ENCODE results near the gene ABCG4. TPM values are rescaled to one million over a fixed set of nuclear protein-coding genes. Genes with fewer than 3 reads are reported as not detected.
A peak's percentile ranks its signal among the peaks of the same experiment; 100 is the strongest.

ABCG4 gene
- total RNA-seq = not detected in 2 replicates
- not detected for total RNA-seq (2013)
- not detected in 2 replicates for polyA plus RNA-seq
- polyA minus RNA-seq = 0.14 TPM in 1 of 2 replicates, not detected in the other

- Mint-ChIP-seq H3K27ac (no peak within 1 kb of the TSS), H3K4me3 (peak within 1 kb of the TSS; percentile 85), H3K27me3 (peaks cover 69% of the 10 kb centered on the region), H3K4me1 (peaks cover 16% of the 10 kb centered on the region), H3K9me3 (ENCODE audit: insufficient read depth) (no peaks in the 10 kb centered on the region)
- intact Hi-C loops (cut with micrococcal nuclease) = no loop called here
- H3K27me3 ChIP-seq (replicated peaks in 1 of 4; ENCODE audit: control extremely low read depth in 1 of 4, control insufficient read depth in 3 of 4, insufficient read depth in 4 of 4, low read length in 3 of 4) = peaks cover 0 to 65% (median 32%) of the 10 kb centered on the region in 4 experiments
- H3K4me2 ChIP-seq (replicated peaks; ENCODE audit: low read depth, low read length, poor library complexity, severe bottlenecking) = peak within 1 kb of the TSS; percentile 99
- H3K9ac ChIP-seq (ENCODE audit: low read length) = peak within 1 kb of the TSS; percentile 62
- peak; percentile 44 for ATAC-seq (ENCODE audit: low read depth)
- no peaks in the 10 kb centered on the region for H3K36me3 ChIP-seq (replicated peaks in 1 of 2; ENCODE audit: control extremely low read depth in 1 of 2, control insufficient read depth in 1 of 2, extremely low read depth in 1 of 2, insufficient read depth in 2 of 2, low read length in 1 of 2)
- no peak for TF ChIP-seq EZH2 (IDR thresholded peaks at IDR 0.05; ENCODE audit: borderline replicate concordance, insufficient read depth, low read depth, low read length, poor library complexity, severe bottlenecking)
- TF ChIP-seq, protein P1, sequence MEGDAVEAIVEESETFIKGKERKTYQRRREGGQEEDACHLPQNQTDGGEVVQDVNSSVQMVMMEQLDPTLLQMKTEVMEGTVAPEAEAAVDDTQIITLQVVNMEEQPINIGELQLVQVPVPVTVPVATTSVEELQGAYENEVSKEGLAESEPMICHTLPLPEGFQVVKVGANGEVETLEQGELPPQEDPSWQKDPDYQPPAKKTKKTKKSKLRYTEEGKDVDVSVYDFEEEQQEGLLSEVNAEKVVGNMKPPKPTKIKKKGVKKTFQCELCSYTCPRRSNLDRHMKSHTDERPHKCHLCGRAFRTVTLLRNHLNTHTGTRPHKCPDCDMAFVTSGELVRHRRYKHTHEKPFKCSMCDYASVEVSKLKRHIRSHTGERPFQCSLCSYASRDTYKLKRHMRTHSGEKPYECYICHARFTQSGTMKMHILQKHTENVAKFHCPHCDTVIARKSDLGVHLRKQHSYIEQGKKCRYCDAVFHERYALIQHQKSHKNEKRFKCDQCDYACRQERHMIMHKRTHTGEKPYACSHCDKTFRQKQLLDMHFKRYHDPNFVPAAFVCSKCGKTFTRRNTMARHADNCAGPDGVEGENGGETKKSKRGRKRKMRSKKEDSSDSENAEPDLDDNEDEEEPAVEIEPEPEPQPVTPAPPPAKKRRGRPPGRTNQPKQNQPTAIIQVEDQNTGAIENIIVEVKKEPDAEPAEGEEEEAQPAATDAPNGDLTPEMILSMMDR (IDR thresholded peaks at IDR 0.05) = no peak
- H2AFZ ChIP-seq (ENCODE audit: insufficient read depth, low read depth, low read length, poor library complexity, severe bottlenecking) = peak within 1 kb of the TSS; percentile 89
- ChIA-PET POLR2A (interaction anchor here (0.6 kb wide), 1 partner anchor 46 kb away, joined by 3 read pairs; no protein-coding TSS in a partner anchor), CTCF (interaction anchor here (0.6 to 1.2 kb wide), 2 partner anchors 20 to 126 kb away, joined by 3 to 5 read pairs; no protein-coding TSS in a partner anchor)
- no peaks in the 10 kb centered on the region for H3K79me2 ChIP-seq (ENCODE audit: control insufficient read depth, insufficient read depth, low read length)
- peaks cover 0 to 4% (median 0%) of the 10 kb centered on the region in 3 donors for H3K9me3 ChIP-seq (ENCODE audit: control extremely low read depth in 1 of 3, control insufficient read depth in 2 of 3, insufficient read depth in 1 of 3, low read length in 2 of 3)
- no peak within 1 kb of the TSS for H3K27ac ChIP-seq (ENCODE audit: low read length in 2 of 2)
- peak; percentile 48 for DNase-seq
- peaks cover 13 to 23% of the 10 kb centered on the region in 2 donors for H3K4me1 ChIP-seq (ENCODE audit: control insufficient read depth in 2 of 2, insufficient read depth in 2 of 2, low read length in 2 of 2)
- H4K20me1 ChIP-seq (ENCODE audit: control insufficient read depth, insufficient read depth, low read length, poor library complexity, severe bottlenecking) = no peaks in the 10 kb centered on the region
- under 1% methylated on average over 65 of the region's 73 CpGs for WGBS (ENCODE audit: insufficient coverage)
- peak within 1 kb of the TSS in 4 of 5 experiments; percentile 47 to 64 (median 52) for H3K4me3 ChIP-seq (ENCODE audit: control extremely low read depth in 1 of 5, extremely low read depth in 1 of 5, insufficient read depth in 1 of 5, low read depth in 2 of 5, low read length in 4 of 5)
Measured at GRCh38 chr11:119149018-119149785, at the start of gene ABCG4. TSS of gene ABCG4 (plus strand) at chr11:119149052. CDS start at chr11:119149966, 914 bp downstream.

GRCh38 chr11:119099711-119100110 lies 49.1 kb upstream of the ABCG4 start:
- no peak overlapping the region for H3K27ac ChIP-seq (ENCODE audit: low read length in 2 of 2)
- TF ChIP-seq, protein P1 (IDR thresholded peaks at IDR 0.05) = no peak
- TF ChIP-seq EZH2 (IDR thresholded peaks at IDR 0.05; ENCODE audit: borderline replicate concordance, insufficient read depth, low read depth, low read length, poor library complexity, severe bottlenecking) = no peak
- ATAC-seq (ENCODE audit: low read depth) = no peak
- no peak overlapping the region for H2AFZ ChIP-seq (ENCODE audit: insufficient read depth, low read depth, low read length, poor library complexity, severe bottlenecking)
- no peak for DNase-seq
- H3K9ac ChIP-seq (ENCODE audit: low read length) = no peak overlapping the region
- H3K4me2 ChIP-seq (replicated peaks; ENCODE audit: low read depth, low read length, poor library complexity, severe bottlenecking) = no peak overlapping the region
- Mint-ChIP-seq H3K4me1 (peaks cover 60% of the 10 kb centered on the region), H3K4me3 (peak overlapping the region; percentile 4), H3K9me3 (ENCODE audit: insufficient read depth) (no peaks in the 10 kb centered on the region), H3K27ac (no peak overlapping the region), H3K27me3 (no peaks in the 10 kb centered on the region)
- ChIA-PET CTCF (interaction anchor here (0.7 to 1.5 kb wide), 2 partner anchors 21 to 84 kb away, joined by 3 to 6 read pairs; partner anchors contain the start of gene HINFP), POLR2A (interaction anchor here (0.5 to 0.7 kb wide), 2 partner anchors 58 to 86 kb away, joined by 3 to 5 read pairs; no protein-coding TSS in a partner anchor)
- peaks cover 28 to 43% of the 10 kb centered on the region in 2 donors for H3K4me1 ChIP-seq (ENCODE audit: control insufficient read depth in 2 of 2, insufficient read depth in 2 of 2, low read length in 2 of 2)
- intact Hi-C loops (cut with micrococcal nuclease) = no loop called here
- 79% methylated on average over 5 of the region's 6 CpGs for WGBS (ENCODE audit: insufficient coverage)
- H4K20me1 ChIP-seq (ENCODE audit: control insufficient read depth, insufficient read depth, low read length, poor library complexity, severe bottlenecking) = peaks cover 11% of the 10 kb centered on the region
- H3K4me3 ChIP-seq (ENCODE audit: control extremely low read depth in 1 of 5, extremely low read depth in 1 of 5, insufficient read depth in 1 of 5, low read depth in 2 of 5, low read length in 4 of 5) = no peak overlapping the region
- H3K79me2 ChIP-seq (ENCODE audit: control insufficient read depth, insufficient read depth, low read length) = peaks cover 18% of the 10 kb centered on the region
- no peaks in the 10 kb centered on the region for H3K27me3 ChIP-seq (replicated peaks in 1 of 4; ENCODE audit: control extremely low read depth in 1 of 4, control insufficient read depth in 3 of 4, insufficient read depth in 4 of 4, low read length in 3 of 4)
- H3K9me3 ChIP-seq (ENCODE audit: control extremely low read depth in 1 of 3, control insufficient read depth in 2 of 3, insufficient read depth in 1 of 3, low read length in 2 of 3) = no peaks in the 10 kb centered on the region
- H3K36me3 ChIP-seq (replicated peaks in 1 of 2; ENCODE audit: control extremely low read depth in 1 of 2, control insufficient read depth in 1 of 2, extremely low read depth in 1 of 2, insufficient read depth in 2 of 2, low read length in 1 of 2) = peaks cover 8 to 21% of the 10 kb centered on the region in 2 experiments
